C4-2B (cell line): ENCODE measurements around the gene TNS3.

ENCODE experiments used
- ZFX ChIP-seq: fragments of 450-650 bp; IDR thresholded peaks from 2 replicates; pipeline ENCODE4 v1.6.1; 2017
- TF ChIP-seq, protein P1 (sequence below): fragments of 450-650 bp; conservative IDR thresholded peaks from 2 replicates; pipeline ENCODE4 v1.5.1; 2017; ENCODE audit warnings: mild to moderate bottlenecking

DNA sequence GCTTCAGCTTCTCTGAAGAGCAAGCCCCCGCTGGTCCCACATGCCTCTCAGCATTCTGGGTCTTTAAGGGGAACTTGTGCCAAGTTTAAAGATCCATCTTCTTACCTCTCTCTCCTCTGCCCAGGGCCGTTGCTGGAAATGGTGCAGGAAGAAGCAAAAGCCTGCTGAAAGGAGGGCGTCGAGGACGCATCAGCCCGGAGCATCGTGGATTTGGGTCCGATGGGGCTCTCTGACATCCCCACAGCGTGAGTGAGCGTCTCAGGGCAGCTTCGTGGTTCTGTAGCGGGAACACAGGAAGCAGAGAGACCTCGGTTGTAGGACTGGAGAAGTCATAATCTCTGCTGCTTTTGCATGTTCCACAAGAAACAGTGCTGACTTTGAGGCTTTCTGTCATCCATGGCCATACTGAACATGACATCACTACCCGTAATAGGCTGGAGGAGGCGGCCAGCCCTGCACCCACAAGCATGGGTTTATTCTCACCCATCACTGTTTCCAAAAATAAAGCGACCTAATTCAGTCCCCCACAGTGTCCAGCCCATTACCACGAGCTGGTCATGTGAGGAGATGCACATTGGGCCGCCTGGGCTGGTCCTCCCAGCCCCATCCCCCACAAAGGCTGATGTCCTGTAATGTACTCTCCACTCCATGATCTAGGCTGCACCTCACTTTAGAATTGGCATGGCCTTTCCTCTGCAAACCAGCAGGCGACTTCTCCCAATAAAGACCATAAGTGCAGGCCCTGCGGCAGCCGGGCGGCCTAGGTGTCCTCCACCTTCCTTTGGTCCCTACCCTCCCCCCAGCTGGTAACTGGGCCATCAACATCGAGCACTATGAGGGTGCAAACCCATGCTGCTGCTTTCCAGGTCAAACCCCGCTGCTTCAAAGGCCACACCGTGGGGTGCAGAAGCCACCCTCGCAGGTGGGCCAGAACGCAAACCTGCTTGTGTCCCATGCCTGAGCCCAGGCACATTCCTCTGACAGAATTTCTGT lies 276.9 kb downstream of the TNS3 start:
- TF ChIP-seq, protein P1, sequence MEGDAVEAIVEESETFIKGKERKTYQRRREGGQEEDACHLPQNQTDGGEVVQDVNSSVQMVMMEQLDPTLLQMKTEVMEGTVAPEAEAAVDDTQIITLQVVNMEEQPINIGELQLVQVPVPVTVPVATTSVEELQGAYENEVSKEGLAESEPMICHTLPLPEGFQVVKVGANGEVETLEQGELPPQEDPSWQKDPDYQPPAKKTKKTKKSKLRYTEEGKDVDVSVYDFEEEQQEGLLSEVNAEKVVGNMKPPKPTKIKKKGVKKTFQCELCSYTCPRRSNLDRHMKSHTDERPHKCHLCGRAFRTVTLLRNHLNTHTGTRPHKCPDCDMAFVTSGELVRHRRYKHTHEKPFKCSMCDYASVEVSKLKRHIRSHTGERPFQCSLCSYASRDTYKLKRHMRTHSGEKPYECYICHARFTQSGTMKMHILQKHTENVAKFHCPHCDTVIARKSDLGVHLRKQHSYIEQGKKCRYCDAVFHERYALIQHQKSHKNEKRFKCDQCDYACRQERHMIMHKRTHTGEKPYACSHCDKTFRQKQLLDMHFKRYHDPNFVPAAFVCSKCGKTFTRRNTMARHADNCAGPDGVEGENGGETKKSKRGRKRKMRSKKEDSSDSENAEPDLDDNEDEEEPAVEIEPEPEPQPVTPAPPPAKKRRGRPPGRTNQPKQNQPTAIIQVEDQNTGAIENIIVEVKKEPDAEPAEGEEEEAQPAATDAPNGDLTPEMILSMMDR: no peak
- no peak for TF ChIP-seq ZFX
